ENCODE data around the gene CPSF7. TPM values are rescaled to one million over a fixed set of nuclear protein-coding genes. Genes with fewer than 3 reads are reported as not detected.

CPSF7 gene, protein sequence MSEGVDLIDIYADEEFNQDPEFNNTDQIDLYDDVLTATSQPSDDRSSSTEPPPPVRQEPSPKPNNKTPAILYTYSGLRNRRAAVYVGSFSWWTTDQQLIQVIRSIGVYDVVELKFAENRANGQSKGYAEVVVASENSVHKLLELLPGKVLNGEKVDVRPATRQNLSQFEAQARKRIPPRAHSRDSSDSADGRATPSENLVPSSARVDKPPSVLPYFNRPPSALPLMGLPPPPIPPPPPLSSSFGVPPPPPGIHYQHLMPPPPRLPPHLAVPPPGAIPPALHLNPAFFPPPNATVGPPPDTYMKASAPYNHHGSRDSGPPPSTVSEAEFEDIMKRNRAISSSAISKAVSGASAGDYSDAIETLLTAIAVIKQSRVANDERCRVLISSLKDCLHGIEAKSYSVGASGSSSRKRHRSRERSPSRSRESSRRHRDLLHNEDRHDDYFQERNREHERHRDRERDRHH
- polyA plus RNA-seq (2013, experiment 1 of 2), result 69.8 TPM
- 62.6 TPM for polyA plus RNA-seq (2013, experiment 2 of 2)

- Histone ChIP-seq H3K4ac (ENCODE audit: low read depth in 1 of 2, low read length in 2 of 2) (peak within 1 kb of the TSS; percentile 97 to 99), H3K9ac (ENCODE audit: low read length) (peak within 1 kb of the TSS; percentile 97), H2AFZ (ENCODE audit: low read depth, low read length) (peak within 1 kb of the TSS; percentile 89), H3K18ac (ENCODE audit: low read depth in 1 of 2, low read length in 2 of 2) (peak within 1 kb of the TSS; percentile 98 to 100), H3K4me1 (ENCODE audit: control insufficient read depth, insufficient read depth, low read depth, low read length) (peaks cover 7% of the 10 kb centered on the region), H2AK5ac (ENCODE audit: low read length, severe bottlenecking) (peak within 1 kb of the TSS; percentile 91), H3K23ac (ENCODE audit: low read length in 2 of 2) (peak within 1 kb of the TSS in 1 of 2 experiments; percentile 85), H2BK15ac (ENCODE audit: low read depth, poor library complexity, severe bottlenecking) (peak within 1 kb of the TSS; percentile 94), H3K79me1 (replicated peaks; ENCODE audit: low read length, poor library complexity, severe bottlenecking) (peaks cover 17% of the 10 kb centered on the region), H3K27me3 (ENCODE audit: control insufficient read depth in 1 of 2, insufficient read depth in 1 of 2, low read length in 2 of 2) (no peaks in the 10 kb centered on the region), H2BK12ac (ENCODE audit: low read length in 2 of 2) (no peak within 1 kb of the TSS), H4K8ac (ENCODE audit: low read length) (peak within 1 kb of the TSS; percentile 100), H2BK5ac (ENCODE audit: low read depth, low read length, poor library complexity, severe bottlenecking) (peak within 1 kb of the TSS; percentile 97), H3K27ac (ENCODE audit: low read length, poor library complexity, severe bottlenecking) (peak within 1 kb of the TSS; percentile 79), H3K14ac (ENCODE audit: low read length in 2 of 2) (peak within 1 kb of the TSS; percentile 86 to 87), H3K4me3 (ENCODE audit: insufficient read depth in 1 of 2, low read depth in 1 of 2, low read length in 2 of 2) (peak within 1 kb of the TSS; percentile 97), H3K36me3 (ENCODE audit: control insufficient read depth in 1 of 2, insufficient read depth in 2 of 2, low read depth in 1 of 2, low read length in 2 of 2) (peaks cover 13 to 50% of the 10 kb centered on the region in 2 experiments), H3K4me2 (ENCODE audit: low read length, poor library complexity, severe bottlenecking) (peak within 1 kb of the TSS; percentile 57), H4K91ac (ENCODE audit: low read length) (peak within 1 kb of the TSS; percentile 99), H3K9me3 (ENCODE audit: control insufficient read depth, low read length) (no peaks in the 10 kb centered on the region), H2BK120ac (ENCODE audit: low read depth, low read length) (peak within 1 kb of the TSS; percentile 99)
- WGBS, result under 1% methylated on average over 76 of the region's 82 CpGs
- DNase-seq, result peak; percentile 96
These were observed at the start of gene CPSF7, which contains the start of gene SDHAF2 for GRCh38 chr11:61429691-61430582. TSS of gene CPSF7 (minus strand) at chr11:61429975. CDS start at chr11:61429235, 740 bp downstream. TSS of gene SDHAF2 (plus strand) at chr11:61430124. CDS start at chr11:61430147, 23 bp downstream.

DNA sequence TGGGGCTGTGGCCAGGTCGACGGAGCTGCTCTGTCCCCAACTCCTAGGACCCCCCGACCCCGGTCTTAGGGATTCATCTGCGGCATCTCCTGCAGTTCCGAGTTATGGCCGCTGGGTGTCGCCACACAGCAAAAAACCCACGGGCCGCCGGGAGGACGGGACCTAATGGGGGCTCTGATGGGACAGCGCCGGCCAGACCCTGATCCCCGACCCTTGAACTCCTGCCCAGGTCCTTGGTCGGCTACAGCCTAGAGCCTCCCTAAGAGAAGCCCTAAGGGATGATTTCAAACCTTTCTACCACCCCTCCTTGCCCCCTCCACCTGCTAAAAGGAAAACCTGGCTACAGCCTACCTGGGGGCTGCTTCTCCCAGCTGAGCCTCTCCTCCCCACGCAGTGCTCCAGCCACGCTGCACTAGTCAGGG is 48.0 kb upstream of the CPSF7 start:
- Histone ChIP-seq H2BK120ac (ENCODE audit: low read depth, low read length) (no peak overlapping the region), H3K4me2 (ENCODE audit: low read length, poor library complexity, severe bottlenecking) (no peak overlapping the region), H3K27me3 (ENCODE audit: control insufficient read depth in 1 of 2, insufficient read depth in 1 of 2, low read length in 2 of 2) (peaks cover 37 to 42% of the 10 kb centered on the region in 2 experiments), H2AFZ (ENCODE audit: low read depth, low read length) (no peak overlapping the region), H3K36me3 (ENCODE audit: control insufficient read depth in 1 of 2, insufficient read depth in 2 of 2, low read depth in 1 of 2, low read length in 2 of 2) (peaks cover 0 to 3% of the 10 kb centered on the region in 2 experiments), H2BK15ac (ENCODE audit: low read depth, poor library complexity, severe bottlenecking) (no peak overlapping the region), H2BK12ac (ENCODE audit: low read length in 2 of 2) (no peak overlapping the region), H3K4me3 (ENCODE audit: insufficient read depth in 1 of 2, low read depth in 1 of 2, low read length in 2 of 2) (no peak overlapping the region), H3K23ac (ENCODE audit: low read length in 2 of 2) (no peak overlapping the region), H4K8ac (ENCODE audit: low read length) (no peak overlapping the region), H3K18ac (ENCODE audit: low read depth in 1 of 2, low read length in 2 of 2) (no peak overlapping the region), H4K91ac (ENCODE audit: low read length) (no peak overlapping the region), H3K4ac (ENCODE audit: low read depth in 1 of 2, low read length in 2 of 2) (no peak overlapping the region), H3K27ac (ENCODE audit: low read length, poor library complexity, severe bottlenecking) (no peak overlapping the region), H3K9ac (ENCODE audit: low read length) (peak overlapping the region; percentile 63), H3K79me1 (replicated peaks; ENCODE audit: low read length, poor library complexity, severe bottlenecking) (no peaks in the 10 kb centered on the region), H3K9me3 (ENCODE audit: control insufficient read depth, low read length) (no peaks in the 10 kb centered on the region), H3K4me1 (ENCODE audit: control insufficient read depth, insufficient read depth, low read depth, low read length) (peaks cover 2% of the 10 kb centered on the region), H3K14ac (ENCODE audit: low read length in 2 of 2) (no peak overlapping the region), H2BK5ac (ENCODE audit: low read depth, low read length, poor library complexity, severe bottlenecking) (no peak overlapping the region), H2AK5ac (ENCODE audit: low read length, severe bottlenecking) (no peak overlapping the region)
- DNase-seq, result peak; percentile 35
- 5% methylated on average over 18 of the region's 18 CpGs for WGBS

DNA sequence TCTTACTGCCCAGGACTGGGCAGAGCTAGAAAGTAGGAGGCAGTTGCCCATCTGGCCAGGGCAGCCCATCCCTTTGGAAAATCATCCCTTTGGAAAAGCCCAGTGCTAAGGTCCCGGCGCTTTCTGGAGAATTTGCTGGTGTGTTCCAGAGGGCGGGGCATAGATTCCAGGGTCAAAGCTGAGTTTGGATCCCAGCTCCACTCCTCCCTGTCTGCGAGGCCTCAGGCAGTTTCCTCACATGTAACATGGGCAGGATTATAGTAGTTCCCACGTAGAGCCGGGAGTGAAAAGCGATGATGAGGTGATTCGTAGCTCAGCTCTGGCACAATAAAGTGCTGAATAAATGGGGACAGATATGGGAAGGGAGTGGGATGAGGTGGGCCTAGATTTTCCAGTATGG is 47.4 kb upstream of the CPSF7 start:
- DNase-seq, result no peak
- peaks cover 2% of the 10 kb centered on the region for H3K4me1 ChIP-seq (ENCODE audit: control insufficient read depth, insufficient read depth, low read depth, low read length)
- H2BK15ac ChIP-seq (ENCODE audit: low read depth, poor library complexity, severe bottlenecking), result no peak overlapping the region
- peak overlapping the region; percentile 63 for H3K9ac ChIP-seq (ENCODE audit: low read length)
- no peak overlapping the region for H4K8ac ChIP-seq (ENCODE audit: low read length)
- no peaks in the 10 kb centered on the region for H3K9me3 ChIP-seq (ENCODE audit: control insufficient read depth, low read length)
- H3K36me3 ChIP-seq (ENCODE audit: control insufficient read depth in 1 of 2, insufficient read depth in 2 of 2, low read depth in 1 of 2, low read length in 2 of 2), result peaks cover 0 to 3% of the 10 kb centered on the region in 2 experiments
- H2BK12ac ChIP-seq (ENCODE audit: low read length in 2 of 2), result no peak overlapping the region
- H2BK120ac ChIP-seq (ENCODE audit: low read depth, low read length), result no peak overlapping the region
- no peak overlapping the region for H3K23ac ChIP-seq (ENCODE audit: low read length in 2 of 2)
- no peak overlapping the region for H3K18ac ChIP-seq (ENCODE audit: low read depth in 1 of 2, low read length in 2 of 2)
- no peak overlapping the region for H3K27ac ChIP-seq (ENCODE audit: low read length, poor library complexity, severe bottlenecking)
- peaks cover 31 to 36% of the 10 kb centered on the region in 2 experiments for H3K27me3 ChIP-seq (ENCODE audit: control insufficient read depth in 1 of 2, insufficient read depth in 1 of 2, low read length in 2 of 2)
- H4K91ac ChIP-seq (ENCODE audit: low read length), result no peak overlapping the region
- H2BK5ac ChIP-seq (ENCODE audit: low read depth, low read length, poor library complexity, severe bottlenecking), result no peak overlapping the region
- H3K79me1 ChIP-seq (replicated peaks; ENCODE audit: low read length, poor library complexity, severe bottlenecking), result no peaks in the 10 kb centered on the region
- WGBS, result 83% methylated on average over 8 of the region's 8 CpGs
- no peak overlapping the region for H2AK5ac ChIP-seq (ENCODE audit: low read length, severe bottlenecking)
- no peak overlapping the region for H3K14ac ChIP-seq (ENCODE audit: low read length in 2 of 2)
- H2AFZ ChIP-seq (ENCODE audit: low read depth, low read length), result no peak overlapping the region
- no peak overlapping the region for H3K4me2 ChIP-seq (ENCODE audit: low read length, poor library complexity, severe bottlenecking)
- H3K4me3 ChIP-seq (ENCODE audit: insufficient read depth in 1 of 2, low read depth in 1 of 2, low read length in 2 of 2), result no peak overlapping the region
- no peak overlapping the region for H3K4ac ChIP-seq (ENCODE audit: low read depth in 1 of 2, low read length in 2 of 2)

Data from mesenchymal stem cell (in vitro differentiated cells and primary cell).